GM06990 (cell line): ENCODE results near the gene CYP27B1.
"Not testable (repeated sequence)": the region's sequence is repeated elsewhere in the genome, so short reads cannot be mapped to it uniquely, and the experiment has no call there.

Source experiments
- DNase-seq: peaks from one replicate; pipeline ENCODE4 v3.0.0-alpha.2; 2011; ENCODE audit not compliant: insufficient read length; ENCODE audit errors: extremely low read depth
- H3K27me3 ChIP-seq: replicated peaks from 2 replicates; pipeline ENCODE4 v1.6.0; 2011; ENCODE audit warnings: low read length; ENCODE audit not compliant: control insufficient read depth, insufficient read depth
- H3K36me3 ChIP-seq: 2 replicates; pipeline ENCODE4 v1.5.1; 2011; ENCODE audit warnings: low read length; ENCODE audit not compliant: control insufficient read depth, insufficient read depth
- H3K4me3 ChIP-seq: replicated peaks from 2 replicates; pipeline ENCODE4 v1.5.1; 2011; ENCODE audit warnings: low read depth, mild to moderate bottlenecking, control low read depth, low read length
- CTCF ChIP-seq: IDR thresholded peaks from 2 replicates; pipeline ENCODE4 v1.5.1; 2011; ENCODE audit warnings: low read length, control low read depth, mild to moderate bottlenecking, inconsistent platforms; ENCODE audit not compliant: insufficient read depth, poor library complexity, severe bottlenecking

The CYP27B1 gene

GRCh38 chr12:57715786-57716185 lies 51.1 kb downstream of the CYP27B1 start:
- Histone ChIP-seq H3K4me3 (no peak overlapping the region), H3K27me3 (no peaks in the 10 kb centered on the region), H3K36me3 (peaks cover 35% of the 10 kb centered on the region)
- TF ChIP-seq CTCF: no peak
- DNase-seq: no peak

- not testable (repeated sequence) for H3K4me3 ChIP-seq, DNase-seq, H3K27me3 ChIP-seq
- H3K36me3 ChIP-seq: peaks cover 31% of the 10 kb centered on the region
Observed at GRCh38 chr12:57715036-57715748, 51.7 kb downstream of the CYP27B1 start.

- Histone ChIP-seq H3K4me3 (no peak overlapping the region), H3K27me3 (no peaks in the 10 kb centered on the region), H3K36me3 (peaks cover 16% of the 10 kb centered on the region)
- no peak for TF ChIP-seq CTCF
- DNase-seq: no peak
Observed at GRCh38 chr12:57713209-57713608, 53.7 kb downstream of the CYP27B1 start.

GRCh38 chr12:57712701-57713100 lies 54.2 kb downstream of the CYP27B1 start:
- Histone ChIP-seq H3K27me3 (no peaks in the 10 kb centered on the region), H3K36me3 (peaks cover 12% of the 10 kb centered on the region), H3K4me3 (no peak overlapping the region)
- no peak for DNase-seq
- TF ChIP-seq CTCF: no peak
